ENCODE data around the gene PEX16. TPM values are rescaled to one million over a fixed set of nuclear protein-coding genes. Genes with fewer than 3 reads are reported as not detected.
A peak's percentile ranks its signal among the peaks of the same experiment; 100 is the strongest.

PEX16 gene
- total and polyA plus RNA-seq, 9 of the 15 experiments (the other 6 are each of a cell fraction or from before 2014, with no cell fraction given), result 1.5 to 43.9 (median 14.6) TPM

DNA sequence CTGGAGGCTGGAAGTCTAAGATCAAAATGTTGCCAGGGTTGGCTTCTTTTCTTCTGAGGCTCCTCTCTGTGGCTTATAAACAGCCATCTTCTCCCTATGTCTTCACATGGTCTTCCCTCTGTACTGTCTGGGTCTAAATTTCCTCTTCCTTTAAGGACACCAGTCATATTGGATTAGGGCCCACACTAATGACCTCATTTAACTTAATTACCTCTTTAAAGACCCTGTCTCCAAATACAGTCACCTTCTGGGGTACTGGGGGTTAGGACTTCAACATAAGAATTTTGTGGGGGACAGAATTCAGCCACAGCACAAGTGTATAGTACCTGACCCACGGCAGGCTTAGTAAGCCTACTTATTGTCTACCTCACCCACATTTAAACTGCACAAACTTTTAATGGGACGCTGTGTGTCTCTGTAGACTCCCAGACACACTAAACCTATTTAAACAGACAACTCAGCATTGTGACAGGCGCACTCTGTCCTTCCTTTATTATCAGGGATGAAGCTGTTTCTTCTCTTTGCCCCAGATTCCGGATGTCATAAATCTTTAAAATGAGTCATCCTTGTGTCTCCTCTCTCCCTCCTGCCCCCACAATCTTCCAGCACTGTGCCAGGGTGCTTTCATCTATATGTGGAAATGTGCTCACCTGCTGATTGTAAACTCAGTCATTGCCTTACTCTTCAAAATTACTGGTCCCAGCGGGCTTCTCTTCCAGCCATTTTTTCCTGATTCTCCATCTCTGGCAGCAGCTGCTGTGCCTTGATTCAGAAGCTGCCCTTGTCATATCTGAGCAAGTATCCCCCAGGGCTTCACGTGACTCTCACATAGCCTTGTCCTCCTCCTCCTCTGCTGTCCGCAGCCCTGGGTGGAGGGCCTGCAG, 37.6 kb downstream of the PEX16 start (continued):
- TF ChIP-seq, protein P1, sequence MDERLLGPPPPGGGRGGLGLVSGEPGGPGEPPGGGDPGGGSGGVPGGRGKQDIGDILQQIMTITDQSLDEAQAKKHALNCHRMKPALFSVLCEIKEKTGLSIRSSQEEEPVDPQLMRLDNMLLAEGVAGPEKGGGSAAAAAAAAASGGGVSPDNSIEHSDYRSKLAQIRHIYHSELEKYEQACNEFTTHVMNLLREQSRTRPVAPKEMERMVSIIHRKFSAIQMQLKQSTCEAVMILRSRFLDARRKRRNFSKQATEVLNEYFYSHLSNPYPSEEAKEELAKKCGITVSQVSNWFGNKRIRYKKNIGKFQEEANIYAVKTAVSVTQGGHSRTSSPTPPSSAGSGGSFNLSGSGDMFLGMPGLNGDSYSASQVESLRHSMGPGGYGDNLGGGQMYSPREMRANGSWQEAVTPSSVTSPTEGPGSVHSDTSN (CRISPR knock-in tag; IDR thresholded peaks at IDR 0.05; ENCODE audit: low read depth), result no peak
- TF ChIP-seq, protein P1 (tag; conservative IDR thresholded peaks at IDR 0.05; ENCODE audit: low read depth), result peak; percentile 94
- TF ChIP-seq CBFA2T3 (IDR thresholded peaks at IDR 0.05) (peak; percentile 83), POLR2B (IDR thresholded peaks at IDR 0.05; ENCODE audit: low read depth, partially characterized antibody) (no peak), CBX8 (IDR thresholded peaks at IDR 0.05; ENCODE audit: borderline replicate concordance, extremely low read depth, low read depth, low read length, poor library complexity, severe bottlenecking) (no peak), THRB (CRISPR knock-in tag; conservative IDR thresholded peaks at IDR 0.05) (no peak)

Measured in K562 (cell line).